Parathyroid adenoma (tissue), 2 donors: Measurements from ENCODE around the gene RHEX.

ENCODE experiments used
- H2AFZ ChIP-seq: fragments of 300-600 bp; sonication (generic); one replicate; pipeline ENCODE4 v1.7.0; 2017; ENCODE audit warnings: antibody characterized with exemption, mild to moderate bottlenecking
- H3K27ac ChIP-seq: fragments of 300-600 bp; sonication (generic); one replicate; pipeline ENCODE4 v1.7.0; 2017
- H3K27me3 ChIP-seq: fragments of 300-600 bp; sonication (generic); one replicate; pipeline ENCODE4 v1.7.0; 2017; ENCODE audit warnings: low read length; ENCODE audit not compliant: control insufficient read depth, insufficient read depth
- H3K36me3 ChIP-seq: fragments of 300-600 bp; sonication (generic); one replicate; pipeline ENCODE4 v1.7.0; 2017; ENCODE audit warnings: low read length; ENCODE audit not compliant: control insufficient read depth, insufficient read depth
- H3K4me1 ChIP-seq: fragments of 300-600 bp; sonication (generic); one replicate; pipeline ENCODE4 v1.7.0; 2017; ENCODE audit warnings: control low read depth
- H3K4me2 ChIP-seq: fragments of 300-600 bp; sonication (generic); one replicate; pipeline ENCODE4 v1.7.0; 2017; ENCODE audit warnings: low read length
- H3K4me3 ChIP-seq: fragments of 300-600 bp; sonication (generic); one replicate; pipeline ENCODE4 v1.7.0; 2017; ENCODE audit warnings: low read depth, low read length
- H3K79me2 ChIP-seq: fragments of 300-600 bp; sonication (generic); one replicate; pipeline ENCODE4 v1.7.0; 2017; ENCODE audit warnings: control low read depth
- H3K9ac ChIP-seq: fragments of 300-600 bp; sonication (generic); one replicate; pipeline ENCODE4 v1.7.0; 2017; ENCODE audit warnings: mild to moderate bottlenecking
- H3K9me3 ChIP-seq: fragments of 300-600 bp; sonication (generic); one replicate; pipeline ENCODE4 v1.7.0; 2017; ENCODE audit warnings: low read length; ENCODE audit not compliant: control insufficient read depth
- TF ChIP-seq, protein P1 (sequence below): fragments of 300-600 bp; sonication (generic); IDR thresholded peaks from one replicate; pipeline ENCODE4 v1.7.0; 2017; ENCODE audit warnings: antibody characterized with exemption, mild to moderate bottlenecking
- donor health status: primary hyperparathyroidism.

RHEX gene

DNA sequence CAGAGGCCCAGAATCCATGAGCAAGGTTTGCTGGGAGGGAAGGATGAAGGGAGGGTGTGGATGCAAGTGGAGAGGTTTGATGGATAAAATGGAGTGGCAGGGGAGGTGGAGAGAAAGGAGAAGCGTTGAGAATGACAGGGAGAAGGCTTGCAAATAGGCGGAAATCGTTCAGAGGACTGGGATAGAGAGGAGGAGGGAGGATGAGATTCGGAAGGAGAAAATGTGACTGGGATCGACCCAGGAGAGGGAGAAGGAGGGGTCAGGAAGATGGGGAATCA, 63.8 kb downstream of the RHEX start:
- no peaks in the 10 kb centered on the region for H3K27me3 ChIP-seq
- H3K36me3 ChIP-seq, result no peaks in the 10 kb centered on the region
- H3K9ac ChIP-seq, result no peak overlapping the region
- H3K4me3 ChIP-seq, result peak overlapping the region; percentile 35
- peak overlapping the region; percentile 81 for H3K4me2 ChIP-seq
- TF ChIP-seq, protein P1, sequence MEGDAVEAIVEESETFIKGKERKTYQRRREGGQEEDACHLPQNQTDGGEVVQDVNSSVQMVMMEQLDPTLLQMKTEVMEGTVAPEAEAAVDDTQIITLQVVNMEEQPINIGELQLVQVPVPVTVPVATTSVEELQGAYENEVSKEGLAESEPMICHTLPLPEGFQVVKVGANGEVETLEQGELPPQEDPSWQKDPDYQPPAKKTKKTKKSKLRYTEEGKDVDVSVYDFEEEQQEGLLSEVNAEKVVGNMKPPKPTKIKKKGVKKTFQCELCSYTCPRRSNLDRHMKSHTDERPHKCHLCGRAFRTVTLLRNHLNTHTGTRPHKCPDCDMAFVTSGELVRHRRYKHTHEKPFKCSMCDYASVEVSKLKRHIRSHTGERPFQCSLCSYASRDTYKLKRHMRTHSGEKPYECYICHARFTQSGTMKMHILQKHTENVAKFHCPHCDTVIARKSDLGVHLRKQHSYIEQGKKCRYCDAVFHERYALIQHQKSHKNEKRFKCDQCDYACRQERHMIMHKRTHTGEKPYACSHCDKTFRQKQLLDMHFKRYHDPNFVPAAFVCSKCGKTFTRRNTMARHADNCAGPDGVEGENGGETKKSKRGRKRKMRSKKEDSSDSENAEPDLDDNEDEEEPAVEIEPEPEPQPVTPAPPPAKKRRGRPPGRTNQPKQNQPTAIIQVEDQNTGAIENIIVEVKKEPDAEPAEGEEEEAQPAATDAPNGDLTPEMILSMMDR, result no peak
- H3K27ac ChIP-seq, result no peak overlapping the region
- H3K9me3 ChIP-seq, result no peaks in the 10 kb centered on the region
- no peaks in the 10 kb centered on the region for H3K79me2 ChIP-seq
- peaks cover 2% of the 10 kb centered on the region for H3K4me1 ChIP-seq
- H2AFZ ChIP-seq, result peak overlapping the region; percentile 66

DNA sequence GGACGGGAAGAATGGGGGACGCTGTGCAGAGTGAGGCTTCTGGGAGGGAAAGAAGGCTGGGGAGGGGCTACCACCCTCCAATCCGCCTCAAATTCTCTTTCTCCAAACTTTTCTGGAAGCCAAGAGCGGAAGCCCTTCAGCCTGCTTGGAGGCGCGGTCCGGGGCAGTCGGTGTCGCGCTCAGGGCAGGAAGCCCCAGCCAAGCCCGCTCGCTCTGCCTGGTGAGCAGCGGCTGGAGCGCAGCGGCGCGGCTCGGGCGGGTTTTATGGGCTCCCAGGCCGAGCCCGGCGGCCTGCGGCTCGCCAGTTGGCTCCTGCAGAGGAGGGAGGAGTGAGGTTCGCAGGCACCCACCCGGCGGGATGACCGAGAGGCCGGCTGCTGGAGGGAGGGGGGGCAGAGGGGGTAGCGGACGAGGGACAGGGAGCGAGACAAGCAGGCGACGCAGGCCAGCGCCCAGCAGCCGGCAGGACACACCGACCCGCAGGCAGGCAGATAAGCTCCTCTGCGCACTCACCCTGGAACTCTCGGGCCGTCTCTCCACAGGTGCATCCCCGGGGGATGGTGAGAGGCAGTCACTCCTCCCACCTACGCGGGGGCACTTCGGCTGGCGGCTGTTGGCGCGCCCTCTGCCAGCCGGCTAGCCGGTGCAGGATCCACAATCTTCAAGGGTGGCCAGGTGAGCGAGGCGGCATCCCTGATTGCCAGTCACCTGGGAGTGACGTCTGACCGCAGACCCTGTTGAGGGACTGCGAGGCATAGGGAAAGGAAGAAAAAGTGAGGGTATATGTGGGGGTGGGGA, 64.4 kb downstream of the RHEX start, which contains the start of gene AVPR1B:
Gene AVPR1B (minus strand): TSS at position 238 of the 798 bp plus-strand sequence. CDS start 498 bp downstream, outside the sequence.
- H3K4me2 ChIP-seq, result peak within 1 kb of the TSS; percentile 81
- H3K36me3 ChIP-seq, result no peaks in the 10 kb centered on the region
- no peak within 1 kb of the TSS for H3K27ac ChIP-seq
- peaks cover 2% of the 10 kb centered on the region for H3K4me1 ChIP-seq
- H3K9me3 ChIP-seq, result no peaks in the 10 kb centered on the region
- TF ChIP-seq, protein P1, result no peak
- H3K79me2 ChIP-seq, result no peaks in the 10 kb centered on the region
- no peak within 1 kb of the TSS for H3K9ac ChIP-seq
- peak within 1 kb of the TSS; percentile 35 for H3K4me3 ChIP-seq
- peak within 1 kb of the TSS; percentile 66 for H2AFZ ChIP-seq
- no peaks in the 10 kb centered on the region for H3K27me3 ChIP-seq

DNA sequence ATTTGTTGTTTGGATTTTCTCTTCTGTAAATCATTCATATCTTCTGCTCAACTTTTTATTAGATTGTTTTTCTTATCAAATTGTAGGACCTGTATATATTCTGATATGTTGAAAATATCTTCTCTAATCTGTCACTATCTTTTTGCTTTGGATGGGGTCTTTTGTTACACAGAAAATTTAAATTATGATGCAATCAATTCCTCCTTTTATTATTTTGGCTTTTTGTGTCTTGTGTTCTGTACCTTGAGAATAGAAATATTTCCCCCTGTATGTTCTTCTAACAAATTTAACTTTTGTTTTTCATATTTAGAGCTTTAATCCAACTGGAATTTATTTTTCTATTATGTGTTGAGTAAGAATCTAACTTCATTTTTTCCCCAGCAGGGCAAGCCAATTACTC, 67.4 kb downstream of the RHEX start:
- no peak overlapping the region for H3K4me2 ChIP-seq
- H3K9ac ChIP-seq, result no peak overlapping the region
- H3K4me1 ChIP-seq, result peaks cover 2% of the 10 kb centered on the region
- H2AFZ ChIP-seq, result no peak overlapping the region
- H3K27me3 ChIP-seq, result no peaks in the 10 kb centered on the region
- no peak overlapping the region for H3K27ac ChIP-seq
- H3K36me3 ChIP-seq, result no peaks in the 10 kb centered on the region
- TF ChIP-seq, protein P1, result no peak
- no peaks in the 10 kb centered on the region for H3K79me2 ChIP-seq
- H3K4me3 ChIP-seq, result no peak overlapping the region
- H3K9me3 ChIP-seq, result no peaks in the 10 kb centered on the region

DNA sequence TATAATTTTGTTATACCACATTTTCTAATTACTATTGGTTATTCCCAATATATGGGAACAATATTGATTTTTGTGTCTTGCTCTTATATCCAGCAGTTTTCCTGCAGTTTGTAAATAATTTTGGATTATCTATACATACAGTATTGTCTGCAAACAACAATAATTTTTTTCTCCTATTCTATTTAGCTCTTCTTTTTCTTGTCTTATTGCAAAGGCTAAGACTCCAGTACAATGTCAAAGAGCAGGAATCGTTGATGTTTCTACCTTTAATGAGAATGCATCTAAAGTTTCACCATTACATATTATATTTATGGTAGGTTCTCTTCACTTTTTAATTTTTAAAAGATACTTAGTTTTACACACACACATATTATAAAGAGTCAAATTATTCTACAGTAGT, 68.3 kb downstream of the RHEX start:
- no peak overlapping the region for H2AFZ ChIP-seq
- TF ChIP-seq, protein P1, result no peak
- H3K4me3 ChIP-seq, result no peak overlapping the region
- H3K4me2 ChIP-seq, result no peak overlapping the region
- no peaks in the 10 kb centered on the region for H3K36me3 ChIP-seq
- no peak overlapping the region for H3K9ac ChIP-seq
- no peaks in the 10 kb centered on the region for H3K27me3 ChIP-seq
- H3K4me1 ChIP-seq, result peaks cover 2% of the 10 kb centered on the region
- no peaks in the 10 kb centered on the region for H3K79me2 ChIP-seq
- no peak overlapping the region for H3K27ac ChIP-seq
- H3K9me3 ChIP-seq, result no peaks in the 10 kb centered on the region

DNA sequence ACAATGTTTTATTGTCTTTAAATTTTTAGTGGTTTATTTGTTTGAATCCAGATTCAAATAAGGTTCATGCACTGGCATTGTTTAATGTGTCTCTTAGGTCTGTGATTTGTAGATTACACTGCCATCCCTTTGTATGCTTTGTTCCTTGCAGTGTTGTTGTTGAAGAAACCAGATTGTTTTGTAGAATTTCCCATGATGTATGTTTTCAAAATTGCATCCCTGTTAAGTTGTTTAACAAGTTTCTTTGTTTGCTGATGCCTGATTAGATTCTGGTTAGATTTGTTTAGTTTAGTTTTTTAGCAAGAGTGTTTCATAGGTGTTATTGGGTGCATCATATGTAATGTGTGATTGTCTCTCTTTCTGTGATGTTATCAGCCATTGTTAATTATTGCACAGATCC, 69.7 kb downstream of the RHEX start:
- H3K4me1 ChIP-seq, result peaks cover 1% of the 10 kb centered on the region
- H3K4me2 ChIP-seq, result no peak overlapping the region
- H3K36me3 ChIP-seq, result no peaks in the 10 kb centered on the region
- H3K9me3 ChIP-seq, result no peaks in the 10 kb centered on the region
- H2AFZ ChIP-seq, result no peak overlapping the region
- H3K4me3 ChIP-seq, result no peak overlapping the region
- no peak overlapping the region for H3K9ac ChIP-seq
- H3K79me2 ChIP-seq, result no peaks in the 10 kb centered on the region
- no peak overlapping the region for H3K27ac ChIP-seq
- no peaks in the 10 kb centered on the region for H3K27me3 ChIP-seq
- TF ChIP-seq, protein P1, result no peak
